Left kidney (tissue), 2 donors: Measurements from ENCODE around the gene GALNT11. TPM values are rescaled to one million over a fixed set of nuclear protein-coding genes. Genes with fewer than 3 reads are reported as not detected.
A peak's percentile ranks its signal among the peaks of the same experiment; 100 is the strongest.

ENCODE experiments used
- DNase-seq: peaks from one replicate; pipeline ENCODE4 v3.0.0-alpha.2; 2013
- polyA plus RNA-seq: library from polyadenylated mRNA; unstranded; fragments of 120-200 nt; gene quantifications from one replicate; pipeline ENCODE4 v1.2.1, GENCODE V29; 2013; ENCODE audit not compliant: insufficient read length

GALNT11 gene
- polyA plus RNA-seq, 1 donor = 127 TPM

- DNase-seq = peak; percentile 32
These were observed 120.5 kb downstream of the GALNT11 start for GRCh38 chr7:152145853-152146466.

- no peak for DNase-seq
These were observed 123.2 kb downstream of the GALNT11 start for GRCh38 chr7:152148706-152149105.

- DNase-seq = no peak
These were observed 123.9 kb downstream of the GALNT11 start for GRCh38 chr7:152149363-152149762.

GRCh38 chr7:152152267-152152666 lies 126.8 kb downstream of the GALNT11 start:
- no peak for DNase-seq

- no peak for DNase-seq
These were observed 133.5 kb downstream of the GALNT11 start for GRCh38 chr7:152158801-152159587.

GRCh38 chr7:152161171-152161570 lies 135.7 kb downstream of the GALNT11 start:
- no peak for DNase-seq

- no peak for DNase-seq
These were observed 136.8 kb downstream of the GALNT11 start for GRCh38 chr7:152162287-152162686.

Other genes starting within 250 kb of the GALNT11 start
- gene PRKAG2, start 148.6 kb upstream of the GALNT11 start, polyA plus RNA-seq = 38.3 TPM
- not detected for gene GALNTL5, start 69.2 kb upstream of the GALNT11 start, polyA plus RNA-seq